ENCODE results near the gene VPS52.

The VPS52 gene

DNA sequence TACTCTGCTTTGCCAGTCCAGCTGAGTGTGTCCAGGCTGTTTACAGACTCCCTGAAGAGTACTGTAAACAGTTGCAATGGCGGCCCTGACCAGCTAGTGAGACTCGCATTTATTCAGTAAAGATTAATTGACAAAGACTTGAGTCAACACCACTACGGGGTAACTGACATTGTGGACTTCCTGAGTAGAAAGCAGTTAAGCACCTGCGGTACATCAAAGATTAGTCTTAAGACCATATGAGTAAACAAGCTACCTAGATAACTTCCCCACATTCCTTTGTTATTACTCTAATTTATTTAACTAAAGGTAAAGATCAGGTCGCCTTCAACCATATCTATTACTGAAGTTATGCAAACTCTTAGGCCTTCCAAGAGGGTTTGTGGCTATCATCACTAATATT, 12.6 kb downstream of the VPS52 start:
- no peak overlapping the region for H3K27ac ChIP-seq (ENCODE audit: low read length)

DNA sequence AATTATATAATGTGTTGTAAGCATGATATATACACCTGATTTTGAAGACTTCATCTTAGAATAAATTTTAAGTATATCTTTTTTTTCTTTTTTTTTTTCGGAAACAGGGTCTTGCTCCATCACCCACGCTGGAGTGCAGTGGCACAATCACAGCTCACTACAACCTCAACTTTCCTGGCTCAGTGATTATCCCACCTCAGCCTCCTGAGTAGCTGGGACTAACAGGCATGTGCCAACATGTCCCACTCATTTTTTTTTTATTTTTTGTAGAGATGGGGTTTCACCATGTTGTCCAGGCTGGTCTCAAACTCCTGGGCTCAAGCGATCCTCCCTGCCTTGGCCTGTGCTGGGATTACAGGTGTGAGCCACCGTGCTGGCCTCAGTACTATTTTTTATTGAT, 17.1 kb downstream of the VPS52 start:
- no peaks in the 10 kb centered on the region for H3K9me3 ChIP-seq (ENCODE audit: control insufficient read depth in 1 of 2, low read length in 2 of 2)
- H3K27ac ChIP-seq (ENCODE audit: low read length), result no peak overlapping the region
- H3K4me3 ChIP-seq (ENCODE audit: low read depth in 1 of 2, low read length in 2 of 2), result no peak overlapping the region
- H3K27me3 ChIP-seq (ENCODE audit: low read depth, low read length), result no peaks in the 10 kb centered on the region
- H3K36me3 ChIP-seq (ENCODE audit: control insufficient read depth in 1 of 2, insufficient read depth in 2 of 2, low read length in 2 of 2), result peaks cover 16 to 24% of the 10 kb centered on the region in 2 donors
- H3K4me1 ChIP-seq (ENCODE audit: control insufficient read depth in 1 of 2, insufficient read depth in 2 of 2, low read length in 2 of 2), result peaks cover 5 to 12% of the 10 kb centered on the region in 2 donors

More for the DNA sequence above, 12.6 kb downstream of the VPS52 start:
- Histone ChIP-seq H3K4me1 (ENCODE audit: control insufficient read depth in 1 of 2, insufficient read depth in 2 of 2, low read length in 2 of 2) (no peaks in the 10 kb centered on the region), H3K4me3 (ENCODE audit: low read depth in 1 of 2, low read length in 2 of 2) (no peak overlapping the region), H3K36me3 (ENCODE audit: control insufficient read depth in 1 of 2, insufficient read depth in 2 of 2, low read length in 2 of 2) (peaks cover 20 to 51% of the 10 kb centered on the region in 2 donors), H3K27me3 (ENCODE audit: low read depth, low read length) (no peaks in the 10 kb centered on the region), H3K9me3 (ENCODE audit: control insufficient read depth in 1 of 2, low read length in 2 of 2) (no peaks in the 10 kb centered on the region)

DNA sequence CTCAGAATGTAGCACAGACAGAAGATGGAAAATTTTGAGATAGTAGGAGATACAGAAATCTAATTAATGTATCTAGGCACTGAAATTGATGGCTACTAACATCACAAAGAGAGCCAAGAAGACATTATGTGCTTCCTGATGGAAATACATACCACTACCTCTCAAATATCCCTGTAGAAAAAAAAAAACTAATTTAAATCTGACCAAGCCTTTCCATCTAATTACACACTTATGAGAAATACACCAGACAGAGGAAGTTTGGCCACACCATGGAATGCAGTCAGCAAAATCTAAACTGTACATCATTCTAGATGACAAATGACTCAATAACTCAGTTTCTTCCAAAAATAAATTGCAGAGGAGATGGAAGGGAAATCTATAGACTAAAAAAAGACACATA, 18.9 kb downstream of the VPS52 start:
- no peak overlapping the region for H3K27ac ChIP-seq (ENCODE audit: low read length)
- H3K4me1 ChIP-seq (ENCODE audit: control insufficient read depth in 1 of 2, insufficient read depth in 2 of 2, low read length in 2 of 2), result peaks cover 10 to 25% of the 10 kb centered on the region in 2 donors
- no peak overlapping the region for H3K4me3 ChIP-seq (ENCODE audit: low read depth in 1 of 2, low read length in 2 of 2)
- H3K36me3 ChIP-seq (ENCODE audit: control insufficient read depth in 1 of 2, insufficient read depth in 2 of 2, low read length in 2 of 2), result peaks cover 8 to 16% of the 10 kb centered on the region in 2 donors
- no peaks in the 10 kb centered on the region for H3K27me3 ChIP-seq (ENCODE audit: low read depth, low read length)
- no peaks in the 10 kb centered on the region for H3K9me3 ChIP-seq (ENCODE audit: control insufficient read depth in 1 of 2, low read length in 2 of 2)

DNA sequence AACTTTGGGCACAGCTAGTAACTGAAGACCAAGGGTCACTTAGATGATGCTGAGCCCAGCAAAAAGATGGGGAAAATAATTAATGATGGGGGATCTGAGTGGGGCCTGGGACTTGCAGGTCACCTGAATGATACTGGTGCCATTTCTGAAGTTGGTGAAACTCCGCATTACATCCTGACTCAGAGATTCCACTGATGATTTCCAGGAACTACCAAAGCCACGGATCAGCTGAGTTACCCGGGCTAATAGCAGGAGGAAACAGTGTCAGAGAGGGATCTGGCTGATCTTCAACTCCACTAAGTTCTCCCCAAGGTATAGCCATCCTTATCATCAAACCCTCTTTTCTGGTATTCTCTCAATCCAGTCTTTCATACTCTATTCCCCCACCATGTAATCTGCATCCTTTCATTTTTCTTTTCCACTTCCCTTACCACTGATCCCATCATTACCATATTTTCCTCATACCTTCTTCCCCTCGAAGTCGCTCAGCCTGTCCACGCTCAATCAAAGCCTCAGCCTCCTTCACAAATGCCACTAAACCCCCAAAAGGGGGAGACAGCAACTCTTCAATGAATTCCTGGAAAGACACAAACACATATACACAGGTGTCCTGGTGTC, 20.2 kb downstream of the VPS52 start:
- peaks cover 8 to 16% of the 10 kb centered on the region in 2 donors for H3K36me3 ChIP-seq (ENCODE audit: control insufficient read depth in 1 of 2, insufficient read depth in 2 of 2, low read length in 2 of 2)
- H3K27ac ChIP-seq (ENCODE audit: low read length), result no peak overlapping the region
- H3K9me3 ChIP-seq (ENCODE audit: control insufficient read depth in 1 of 2, low read length in 2 of 2), result no peaks in the 10 kb centered on the region
- no peak overlapping the region for H3K4me3 ChIP-seq (ENCODE audit: low read depth in 1 of 2, low read length in 2 of 2)
- peaks cover 10 to 25% of the 10 kb centered on the region in 2 donors for H3K4me1 ChIP-seq (ENCODE audit: control insufficient read depth in 1 of 2, insufficient read depth in 2 of 2, low read length in 2 of 2)
- H3K27me3 ChIP-seq (ENCODE audit: low read depth, low read length), result no peaks in the 10 kb centered on the region

DNA sequence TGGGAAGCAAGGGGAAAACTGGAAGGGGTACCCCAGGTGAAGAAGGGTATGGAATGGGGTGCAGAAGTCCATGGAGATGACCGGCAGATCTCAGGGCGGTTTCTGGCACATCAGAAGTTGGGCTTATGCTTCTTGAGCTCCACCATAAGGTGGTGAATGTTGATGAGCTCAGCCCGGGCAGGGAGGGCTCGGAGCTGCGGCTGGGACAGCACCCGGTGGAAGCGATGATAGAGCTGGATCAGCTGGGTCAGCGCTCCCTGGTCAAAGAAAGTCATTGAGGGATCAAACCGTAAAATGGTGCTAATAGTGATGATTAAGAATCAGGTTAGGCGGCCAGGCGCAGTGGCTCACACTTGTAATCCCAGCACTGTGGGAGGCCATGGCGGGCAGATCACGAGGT, 20.9 kb downstream of the VPS52 start:
- Histone ChIP-seq H3K36me3 (ENCODE audit: control insufficient read depth in 1 of 2, insufficient read depth in 2 of 2, low read length in 2 of 2) (peaks cover 8 to 16% of the 10 kb centered on the region in 2 donors), H3K9me3 (ENCODE audit: control insufficient read depth in 1 of 2, low read length in 2 of 2) (no peaks in the 10 kb centered on the region), H3K4me3 (ENCODE audit: low read depth in 1 of 2, low read length in 2 of 2) (no peak overlapping the region), H3K27ac (ENCODE audit: low read length) (no peak overlapping the region), H3K4me1 (ENCODE audit: control insufficient read depth in 1 of 2, insufficient read depth in 2 of 2, low read length in 2 of 2) (peaks cover 10 to 25% of the 10 kb centered on the region in 2 donors), H3K27me3 (ENCODE audit: low read depth, low read length) (no peaks in the 10 kb centered on the region)

DNA sequence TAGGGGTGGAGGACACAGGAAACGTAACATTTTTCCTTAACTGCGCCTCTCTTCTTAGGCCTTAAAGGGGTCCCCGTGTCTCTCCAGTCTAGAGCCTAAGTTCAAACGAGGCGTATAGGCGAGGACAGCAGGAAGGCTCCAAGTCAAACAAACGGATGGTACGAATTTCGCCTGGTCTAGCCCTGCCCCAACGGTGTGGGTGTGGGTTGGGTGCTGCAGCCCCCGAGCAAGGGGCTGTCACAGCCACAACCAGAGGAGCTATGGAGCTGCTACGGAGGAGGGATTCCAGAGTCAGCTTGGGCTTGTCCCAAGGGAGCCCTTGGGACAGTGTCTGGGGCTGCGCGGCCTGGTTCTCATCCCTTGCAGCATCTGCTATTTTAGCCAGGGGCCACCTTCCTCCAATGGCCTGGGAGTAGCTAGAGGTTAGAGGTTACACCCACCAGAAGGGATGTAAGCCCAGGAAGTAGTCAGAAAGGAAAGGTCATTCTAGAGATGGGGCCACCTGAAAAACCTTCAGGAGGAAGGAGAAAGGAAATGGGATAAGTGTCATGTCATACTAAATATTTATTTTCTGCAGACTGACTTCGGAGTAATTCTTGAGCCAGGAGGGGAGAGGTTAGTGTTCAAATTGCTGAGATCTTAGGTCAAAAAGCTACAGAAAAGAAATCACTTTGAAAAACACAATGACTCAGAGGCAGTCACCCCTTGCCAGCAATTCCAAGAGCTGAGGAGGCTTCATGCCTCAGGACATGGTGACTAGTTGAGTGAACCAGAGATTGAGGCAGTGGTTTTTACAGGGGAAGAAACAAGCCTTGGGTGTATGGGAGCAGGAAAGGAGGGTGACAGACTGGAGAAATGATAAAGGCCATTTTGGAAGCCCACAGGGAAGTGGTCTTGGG, 21.7 kb downstream of the VPS52 start:
- no peaks in the 10 kb centered on the region for H3K9me3 ChIP-seq (ENCODE audit: control insufficient read depth in 1 of 2, low read length in 2 of 2)
- H3K4me1 ChIP-seq (ENCODE audit: control insufficient read depth in 1 of 2, insufficient read depth in 2 of 2, low read length in 2 of 2), result peaks cover 10 to 25% of the 10 kb centered on the region in 2 donors
- peak overlapping the region; percentile 97 for H3K27ac ChIP-seq (ENCODE audit: low read length)
- H3K36me3 ChIP-seq (ENCODE audit: control insufficient read depth in 1 of 2, insufficient read depth in 2 of 2, low read length in 2 of 2), result peaks cover 8 to 13% of the 10 kb centered on the region in 2 donors
- H3K27me3 ChIP-seq (ENCODE audit: low read depth, low read length), result no peaks in the 10 kb centered on the region
- H3K4me3 ChIP-seq (ENCODE audit: low read depth in 1 of 2, low read length in 2 of 2), result peak overlapping the region; percentile 64 to 90

DNA sequence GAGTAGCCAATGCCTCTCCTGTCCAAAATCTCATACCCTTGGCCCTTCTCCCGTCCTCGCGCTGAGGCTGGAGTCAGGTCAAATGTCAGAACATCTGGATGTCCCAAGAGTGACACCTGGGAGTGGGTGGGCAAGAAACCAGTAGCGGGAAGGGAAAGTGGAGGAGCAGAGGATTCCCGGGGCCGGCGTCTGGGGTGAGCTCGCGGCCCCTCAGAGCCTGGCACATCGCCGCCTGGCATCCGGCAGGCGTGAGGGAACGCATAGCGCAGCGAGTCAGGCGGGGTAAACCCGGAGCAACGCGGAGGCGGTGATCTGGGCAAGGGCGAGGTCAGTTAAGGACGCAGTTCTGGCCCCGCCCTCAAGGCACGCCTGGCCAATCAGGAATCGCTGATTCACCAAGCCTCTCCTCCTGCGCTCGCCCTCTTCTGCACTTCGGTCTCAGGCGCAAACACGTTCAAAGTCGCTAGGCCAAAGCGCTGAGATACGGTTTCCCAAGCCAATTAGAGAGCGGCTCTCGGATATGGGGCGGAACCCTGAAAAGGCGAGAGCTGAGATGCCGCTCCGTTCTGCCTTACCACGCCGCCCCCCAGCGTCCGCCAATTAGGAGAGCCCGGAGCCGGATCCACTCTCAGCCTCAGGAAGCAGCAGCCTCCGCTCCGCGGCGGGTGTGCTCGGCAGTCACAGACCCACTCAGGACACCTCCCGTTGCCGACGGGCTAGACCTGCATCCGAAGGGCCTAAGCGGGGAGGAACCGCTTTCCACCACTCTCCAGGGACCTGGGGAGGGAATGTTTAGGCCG, 22.5 kb downstream of the VPS52 start:
- H3K36me3 ChIP-seq (ENCODE audit: control insufficient read depth in 1 of 2, insufficient read depth in 2 of 2, low read length in 2 of 2), result peaks cover 8 to 12% of the 10 kb centered on the region in 2 donors
- H3K27ac ChIP-seq (ENCODE audit: low read length), result peak overlapping the region; percentile 97
- peaks cover 10 to 25% of the 10 kb centered on the region in 2 donors for H3K4me1 ChIP-seq (ENCODE audit: control insufficient read depth in 1 of 2, insufficient read depth in 2 of 2, low read length in 2 of 2)
- H3K4me3 ChIP-seq (ENCODE audit: low read depth in 1 of 2, low read length in 2 of 2), result peak overlapping the region; percentile 64 to 90
- no peaks in the 10 kb centered on the region for H3K27me3 ChIP-seq (ENCODE audit: low read depth, low read length)
- H3K9me3 ChIP-seq (ENCODE audit: control insufficient read depth in 1 of 2, low read length in 2 of 2), result no peaks in the 10 kb centered on the region

DNA sequence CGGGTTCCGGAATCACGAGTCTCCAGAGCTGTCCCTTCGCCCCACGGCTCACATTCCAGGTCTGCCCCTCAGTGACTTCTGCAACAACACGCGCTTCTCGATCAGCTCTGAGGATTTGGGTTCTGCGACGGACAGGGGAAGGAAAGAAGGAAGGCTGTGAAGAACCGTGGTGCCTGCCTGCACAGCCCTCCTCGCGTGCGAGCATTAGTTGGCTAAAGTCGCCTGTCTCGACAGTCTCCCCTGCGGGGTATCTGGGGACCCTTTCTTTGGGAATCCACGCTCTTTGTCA, 23.1 kb downstream of the VPS52 start:
- Histone ChIP-seq H3K27ac (ENCODE audit: low read length) (peak overlapping the region; percentile 93), H3K36me3 (ENCODE audit: control insufficient read depth in 1 of 2, insufficient read depth in 2 of 2, low read length in 2 of 2) (peaks cover 8 to 12% of the 10 kb centered on the region in 2 donors)

DNA sequence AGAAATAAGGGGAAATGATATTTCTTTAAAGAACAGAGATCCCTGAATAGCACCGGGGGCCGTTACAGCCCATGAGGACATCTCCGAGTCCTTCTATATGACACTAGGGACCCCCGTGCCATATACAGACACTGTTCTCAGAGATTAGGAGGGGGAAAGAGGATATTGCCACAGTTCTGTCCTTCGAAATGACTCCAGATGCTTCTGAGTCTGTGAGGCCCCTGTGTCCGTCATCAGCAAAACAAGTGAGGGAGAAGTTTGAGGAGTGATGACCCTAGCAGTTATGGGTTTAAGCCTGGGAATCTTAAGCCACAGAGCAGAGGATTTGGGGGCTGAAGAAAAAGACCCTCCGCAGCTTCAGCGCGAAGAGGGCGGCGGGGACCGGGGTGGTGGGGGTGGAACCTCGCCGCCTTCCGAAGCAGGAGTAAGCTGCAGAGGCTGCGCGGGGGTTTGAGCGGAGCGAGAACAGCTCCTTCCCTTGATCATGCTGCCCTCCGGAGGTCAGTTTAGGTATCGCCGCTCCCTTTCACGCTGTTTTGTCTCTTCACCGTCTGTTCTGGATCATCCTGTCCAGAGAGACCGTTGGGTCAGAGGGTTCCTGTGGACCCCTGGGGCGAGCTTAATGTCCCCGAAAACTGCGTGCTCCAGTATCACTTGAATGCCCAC, 23.6 kb downstream of the VPS52 start:
- Histone ChIP-seq H3K4me1 (ENCODE audit: control insufficient read depth in 1 of 2, insufficient read depth in 2 of 2, low read length in 2 of 2) (peaks cover 10 to 25% of the 10 kb centered on the region in 2 donors), H3K4me3 (ENCODE audit: low read depth in 1 of 2, low read length in 2 of 2) (peak overlapping the region; percentile 64 to 82), H3K27ac (ENCODE audit: low read length) (peak overlapping the region; percentile 93), H3K36me3 (ENCODE audit: control insufficient read depth in 1 of 2, insufficient read depth in 2 of 2, low read length in 2 of 2) (peaks cover 8 to 12% of the 10 kb centered on the region in 2 donors), H3K9me3 (ENCODE audit: control insufficient read depth in 1 of 2, low read length in 2 of 2) (no peaks in the 10 kb centered on the region), H3K27me3 (ENCODE audit: low read depth, low read length) (no peaks in the 10 kb centered on the region)

More for the DNA sequence above, 23.1 kb downstream of the VPS52 start:
- Histone ChIP-seq H3K27me3 (ENCODE audit: low read depth, low read length) (no peaks in the 10 kb centered on the region), H3K9me3 (ENCODE audit: control insufficient read depth in 1 of 2, low read length in 2 of 2) (no peaks in the 10 kb centered on the region), H3K4me3 (ENCODE audit: low read depth in 1 of 2, low read length in 2 of 2) (peak overlapping the region; percentile 64 to 82), H3K4me1 (ENCODE audit: control insufficient read depth in 1 of 2, insufficient read depth in 2 of 2, low read length in 2 of 2) (peaks cover 10 to 25% of the 10 kb centered on the region in 2 donors)

DNA sequence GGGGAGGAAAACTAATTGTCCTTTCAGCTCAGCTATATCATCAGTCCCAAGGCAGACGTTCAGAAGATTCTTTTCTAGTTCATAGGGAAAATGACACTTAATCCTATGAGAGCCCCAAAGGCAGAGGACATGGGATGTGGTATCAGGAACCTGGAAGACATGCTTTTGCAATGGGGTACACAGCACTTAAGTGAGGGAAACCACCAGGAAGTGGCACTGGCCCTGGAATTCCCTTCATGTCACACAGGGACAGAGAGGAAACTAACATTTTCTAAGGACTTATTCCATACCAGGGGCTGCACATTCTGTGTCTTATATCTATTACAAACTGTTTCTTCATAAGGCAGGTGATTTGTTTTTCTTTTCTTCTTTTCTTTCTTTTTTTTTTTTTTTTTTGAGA, 28.2 kb downstream of the VPS52 start:
- H3K27ac ChIP-seq (ENCODE audit: low read length), result no peak overlapping the region
- H3K9me3 ChIP-seq (ENCODE audit: control insufficient read depth in 1 of 2, low read length in 2 of 2), result no peaks in the 10 kb centered on the region
- H3K4me3 ChIP-seq (ENCODE audit: low read depth in 1 of 2, low read length in 2 of 2), result no peak overlapping the region
- peaks cover 3% of the 10 kb centered on the region for H3K27me3 ChIP-seq (ENCODE audit: low read depth, low read length)
- peaks cover under 1 to 7% of the 10 kb centered on the region in 2 donors for H3K4me1 ChIP-seq (ENCODE audit: control insufficient read depth in 1 of 2, insufficient read depth in 2 of 2, low read length in 2 of 2)
- no peaks in the 10 kb centered on the region for H3K36me3 ChIP-seq (ENCODE audit: control insufficient read depth in 1 of 2, insufficient read depth in 2 of 2, low read length in 2 of 2)

All from muscle layer of duodenum (tissue), 2 donors.